Right lobe of liver (tissue), 4 donors: ENCODE results near the gene PRKCZ.
"Not testable (repeated sequence)": the region's sequence is repeated elsewhere in the genome, so short reads cannot be mapped to it uniquely, and the experiment has no call there.

ENCODE experiments used
- CTCF ChIP-seq, 4 donors: fragments of 200-600 bp in 3 of 4; fragments of 450-650 bp in 1 of 4; IDR thresholded peaks; one replicate each; pipeline versions ENCODE4 v1.5.1 to v1.8.0; 2016 to 2022; ENCODE audit warnings: antibody characterized with exemption in 4 of 4, mild to moderate bottlenecking in 2 of 4
- POLR2A ChIP-seq: fragments of 450-650 bp; IDR thresholded peaks from one replicate; pipeline ENCODE4 v1.6.1; 2017; ENCODE audit warnings: antibody characterized with exemption, mild to moderate bottlenecking
- donor health status: DM: no; HTN: no; CAD: no.
- donor health status: DM: no; HTN: no; CAD: no.
- donor health status: DM: no; HTN: yes; CAD: no.

- not testable (repeated sequence) for TF ChIP-seq CTCF (IDR thresholded peaks at IDR 0.05); POLR2A
Measured at GRCh38 chr1:2121794-2122193, 71.6 kb downstream of the PRKCZ start.
